ENCODE results near the gene LCE3B. TPM values are rescaled to one million over a fixed set of nuclear protein-coding genes. Genes with fewer than 3 reads are reported as not detected.

LCE3B gene, protein sequence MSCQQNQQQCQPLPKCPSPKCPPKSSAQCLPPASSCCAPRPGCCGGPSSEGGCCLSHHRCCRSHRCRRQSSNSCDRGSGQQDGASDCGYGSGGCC
- total RNA-seq, result not detected in 2 replicates

DNA sequence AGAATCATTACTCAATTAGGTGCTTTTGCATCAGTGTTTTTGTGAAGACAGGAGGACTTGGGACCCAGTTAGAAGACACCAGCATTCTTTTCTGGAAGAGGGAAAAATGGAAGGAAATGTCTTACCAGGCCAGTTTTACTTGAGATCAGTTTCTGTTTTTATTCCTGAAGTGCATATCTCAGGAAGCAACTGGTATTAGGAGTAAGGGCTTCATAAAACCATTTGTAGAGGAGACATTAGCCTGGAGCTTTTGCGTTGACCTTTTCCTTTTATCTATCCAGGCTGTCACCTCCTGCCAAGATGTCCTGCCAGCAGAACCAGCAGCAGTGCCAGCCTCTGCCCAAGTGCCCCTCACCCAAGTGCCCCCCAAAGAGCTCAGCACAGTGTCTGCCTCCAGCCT is at the start of gene LCE3B:
TSS of gene LCE3B (plus strand) at position 301 of the 400 bp plus-strand sequence. CDS start at position 301, 0 bp downstream.

DNA sequence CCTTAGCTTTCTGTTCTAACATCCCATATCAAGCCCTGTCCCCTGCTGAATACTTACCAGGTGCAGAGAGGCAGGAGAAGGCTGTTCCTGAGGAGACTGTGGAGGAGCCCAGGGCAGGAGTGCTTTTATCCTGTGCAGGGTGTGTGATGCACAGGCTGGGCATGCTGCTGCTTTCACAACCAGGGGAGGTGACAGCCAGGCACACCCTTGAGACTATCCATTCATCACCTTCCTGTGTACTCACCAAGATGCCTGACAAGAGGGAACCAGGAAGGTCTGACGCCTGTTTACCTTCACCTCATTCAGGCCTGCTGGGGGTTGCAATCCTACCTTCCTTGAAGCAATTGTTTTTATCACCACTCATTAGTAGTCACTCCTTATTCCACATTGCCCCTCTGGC is 46.9 kb upstream of the LCE3B start, which contains the start of gene LCE3E:
TSS of gene LCE3E (minus strand) at position 100 of the 400 bp plus-strand sequence. CDS start 572 bp downstream, outside the sequence.

DNA sequence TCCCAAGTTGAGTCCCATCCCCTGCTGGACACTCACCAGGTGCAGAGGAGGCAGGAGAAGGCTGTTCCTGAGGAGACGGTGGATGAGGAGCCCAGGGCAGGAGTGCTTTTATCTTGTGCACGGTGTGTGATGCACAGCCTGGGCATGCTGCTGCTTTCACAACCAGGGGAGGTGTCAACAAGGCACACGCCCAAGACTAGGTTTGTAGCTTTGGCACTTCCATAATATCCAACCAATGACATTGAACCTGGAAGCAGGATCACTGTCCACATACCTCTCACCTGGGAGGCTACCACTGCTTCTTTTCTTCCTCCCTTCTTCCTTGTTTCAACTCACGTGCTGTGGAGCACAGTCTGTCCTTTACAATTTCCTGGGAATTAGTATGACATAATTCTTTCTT is 33.2 kb upstream of the LCE3B start, which contains the start of gene LCE3D:
TSS of gene LCE3D (minus strand) at position 84 of the 400 bp plus-strand sequence. CDS start 580 bp downstream, outside the sequence.

DNA sequence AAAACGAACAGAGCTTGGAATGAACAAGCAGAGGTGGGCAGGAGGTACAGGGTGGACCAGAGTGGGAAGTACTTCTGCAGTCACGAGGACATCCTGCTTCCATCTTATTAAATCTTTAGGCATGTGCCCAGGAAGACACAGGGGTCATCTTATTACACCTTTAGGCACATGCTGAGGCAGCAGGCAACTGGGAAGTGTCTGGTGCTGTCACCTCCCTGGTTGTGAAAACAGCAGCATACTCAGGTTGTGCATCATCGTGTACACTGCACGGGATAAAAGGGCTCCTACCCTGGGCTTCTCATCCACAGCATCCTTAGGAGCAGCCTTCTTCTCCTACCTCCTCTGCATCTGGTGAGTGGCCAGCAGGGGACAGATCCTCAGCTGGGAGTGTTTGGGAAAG is 13.7 kb upstream of the LCE3B start, which contains the start of gene LCE3C:
TSS of gene LCE3C (plus strand) at position 301 of the 400 bp plus-strand sequence. CDS start 498 bp downstream, outside the sequence.

DNA sequence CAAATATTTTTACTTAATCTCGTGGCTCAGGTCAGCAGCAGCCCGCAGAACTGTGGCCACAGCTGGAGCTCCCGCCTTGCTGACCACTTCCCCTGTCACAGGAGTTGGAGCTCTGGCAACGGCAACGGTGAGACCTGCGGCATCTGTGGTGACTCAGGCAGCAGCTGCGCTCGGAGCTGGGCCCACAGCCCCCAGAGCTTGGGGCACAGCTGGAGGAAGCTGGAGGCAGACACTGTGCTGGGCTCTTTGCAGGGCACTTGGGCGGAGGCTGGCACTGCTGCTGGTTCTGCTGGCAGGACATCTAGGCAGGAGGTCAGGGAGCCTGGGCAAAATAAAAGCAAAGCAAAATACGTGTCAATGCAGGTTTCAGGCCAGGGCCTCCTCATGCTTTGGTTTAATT is 9.2 kb downstream of the LCE3B start, which contains the start of gene LCE3A:
TSS of gene LCE3A (minus strand) at position 301 of the 400 bp plus-strand sequence. CDS start at position 301, 0 bp downstream.

DNA sequence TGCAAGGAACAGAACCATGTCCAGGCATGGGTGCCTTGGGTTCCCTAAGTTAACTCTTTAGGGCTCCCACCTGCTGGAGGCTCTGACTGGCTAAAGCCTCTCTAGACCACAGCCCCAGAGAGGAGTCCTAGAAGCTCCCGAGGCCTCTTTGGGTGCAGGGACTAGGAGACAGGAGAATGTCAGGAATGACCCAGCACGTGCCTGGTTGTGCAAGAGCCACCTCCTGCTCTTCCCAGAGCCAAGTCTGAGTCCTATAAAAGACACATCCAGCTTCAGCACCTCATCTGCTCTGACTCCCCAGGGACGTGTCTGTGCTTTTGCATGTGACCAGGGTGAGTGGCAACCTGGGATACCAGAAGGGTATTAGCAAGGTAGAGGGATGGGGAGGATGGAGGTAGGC is 49.5 kb downstream of the LCE3B start, which contains the start of gene LCE2D:
TSS of gene LCE2D (plus strand) at position 283 of the 400 bp plus-strand sequence. CDS start 726 bp downstream, outside the sequence.

Other genes with a start within 250 kb of the LCE3B start
- gene CRNN, start 199.5 kb upstream of the LCE3B start, total RNA-seq, result not detected in 2 replicates
- gene LCE5A, start 103.0 kb upstream of the LCE3B start, total RNA-seq, result not detected in 2 replicates
- gene CRCT1, start 99.3 kb upstream of the LCE3B start, total RNA-seq, result not detected in 2 replicates
- gene LCE3E, start 47.0 kb upstream of the LCE3B start, total RNA-seq, result not detected in 2 replicates
- gene LCE3D, start 33.3 kb upstream of the LCE3B start, total RNA-seq, result not detected in 2 replicates
- not detected in 2 replicates for gene LCE3C, start 13.6 kb upstream of the LCE3B start, total RNA-seq
- not detected in 2 replicates for gene LCE3A, start 9.3 kb downstream of the LCE3B start, total RNA-seq
- gene LCE2D, start 49.6 kb downstream of the LCE3B start, total RNA-seq, result not detected in 2 replicates
- gene LCE2C, start 61.5 kb downstream of the LCE3B start, total RNA-seq, result not detected in 2 replicates
- not detected in 2 replicates for gene LCE2B, start 72.3 kb downstream of the LCE3B start, total RNA-seq
- gene LCE2A, start 84.5 kb downstream of the LCE3B start, total RNA-seq, result not detected in 2 replicates
- not detected in 2 replicates for gene LCE4A, start 94.3 kb downstream of the LCE3B start, total RNA-seq
- gene KPRP, start 144.2 kb downstream of the LCE3B start, total RNA-seq, result not detected in 2 replicates
- not detected in 2 replicates for gene LCE1F, start 161.3 kb downstream of the LCE3B start, total RNA-seq
- not detected in 2 replicates for gene LCE1E, start 172.4 kb downstream of the LCE3B start, total RNA-seq
- gene LCE1D, start 182.9 kb downstream of the LCE3B start, total RNA-seq, result not detected in 2 replicates
- not detected in 2 replicates for gene LCE1C, start 192.8 kb downstream of the LCE3B start, total RNA-seq
- not detected in 2 replicates for gene LCE1B, start 198.2 kb downstream of the LCE3B start, total RNA-seq
- not detected in 2 replicates for gene LCE1A, start 213.7 kb downstream of the LCE3B start, total RNA-seq
- not detected in 2 replicates for gene LCE6A, start 229.0 kb downstream of the LCE3B start, total RNA-seq
- not detected in 2 replicates for gene LCE7A, start 246.2 kb downstream of the LCE3B start, total RNA-seq